Parathyroid adenoma (tissue), 2 donors: Measurements from ENCODE around the gene ASAP3.

Experiments used
- H2AFZ ChIP-seq: fragments of 300-600 bp; sonication (generic); one replicate; pipeline ENCODE4 v1.7.0; 2017; ENCODE audit warnings: antibody characterized with exemption, mild to moderate bottlenecking
- H3K27ac ChIP-seq: fragments of 300-600 bp; sonication (generic); one replicate; pipeline ENCODE4 v1.7.0; 2017
- H3K27me3 ChIP-seq: fragments of 300-600 bp; sonication (generic); one replicate; pipeline ENCODE4 v1.7.0; 2017; ENCODE audit warnings: low read length; ENCODE audit not compliant: control insufficient read depth, insufficient read depth
- H3K36me3 ChIP-seq: fragments of 300-600 bp; sonication (generic); one replicate; pipeline ENCODE4 v1.7.0; 2017; ENCODE audit warnings: low read length; ENCODE audit not compliant: control insufficient read depth, insufficient read depth
- H3K4me1 ChIP-seq: fragments of 300-600 bp; sonication (generic); one replicate; pipeline ENCODE4 v1.7.0; 2017; ENCODE audit warnings: control low read depth
- H3K4me2 ChIP-seq: fragments of 300-600 bp; sonication (generic); one replicate; pipeline ENCODE4 v1.7.0; 2017; ENCODE audit warnings: low read length
- H3K4me3 ChIP-seq: fragments of 300-600 bp; sonication (generic); one replicate; pipeline ENCODE4 v1.7.0; 2017; ENCODE audit warnings: low read depth, low read length
- H3K79me2 ChIP-seq: fragments of 300-600 bp; sonication (generic); one replicate; pipeline ENCODE4 v1.7.0; 2017; ENCODE audit warnings: control low read depth
- H3K9ac ChIP-seq: fragments of 300-600 bp; sonication (generic); one replicate; pipeline ENCODE4 v1.7.0; 2017; ENCODE audit warnings: mild to moderate bottlenecking
- H3K9me3 ChIP-seq: fragments of 300-600 bp; sonication (generic); one replicate; pipeline ENCODE4 v1.7.0; 2017; ENCODE audit warnings: low read length; ENCODE audit not compliant: control insufficient read depth
- CTCF ChIP-seq: fragments of 300-600 bp; sonication (generic); IDR thresholded peaks from one replicate; pipeline ENCODE4 v1.7.0; 2017; ENCODE audit warnings: antibody characterized with exemption, mild to moderate bottlenecking
- donor health status: primary hyperparathyroidism.

Gene ASAP3

DNA sequence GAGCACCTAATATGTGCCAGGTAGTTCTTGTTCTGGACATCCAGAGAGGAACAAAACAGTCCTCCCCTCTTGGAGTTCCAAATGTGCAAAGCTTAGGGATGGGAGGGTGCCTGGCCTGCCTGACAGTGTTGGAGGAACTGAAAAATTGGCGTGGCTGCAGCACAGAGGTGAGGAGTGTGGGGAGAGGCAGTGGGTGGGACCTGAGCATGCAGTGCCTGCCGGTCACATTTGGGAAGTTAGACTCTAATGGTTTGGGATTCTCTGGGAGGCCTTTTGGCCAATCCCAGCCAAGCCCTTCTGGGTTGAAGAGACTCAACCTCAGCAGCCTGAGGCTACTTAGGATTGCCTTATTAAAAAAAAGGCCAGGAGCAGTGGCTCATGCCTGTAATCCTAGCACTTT is 57.2 kb downstream of the ASAP3 start:
- no peak overlapping the region for H3K4me3 ChIP-seq
- no peaks in the 10 kb centered on the region for H3K9me3 ChIP-seq
- TF ChIP-seq CTCF, result no peak
- H3K36me3 ChIP-seq, result no peaks in the 10 kb centered on the region
- H2AFZ ChIP-seq, result no peak overlapping the region
- no peak overlapping the region for H3K4me2 ChIP-seq
- no peak overlapping the region for H3K9ac ChIP-seq
- H3K79me2 ChIP-seq, result no peaks in the 10 kb centered on the region
- H3K27ac ChIP-seq, result no peak overlapping the region
- H3K27me3 ChIP-seq, result no peaks in the 10 kb centered on the region
- no peaks in the 10 kb centered on the region for H3K4me1 ChIP-seq

- Histone ChIP-seq H3K27me3 (no peaks in the 10 kb centered on the region), H2AFZ (peak overlapping the region; percentile 83), H3K27ac (no peak overlapping the region)
Measured at GRCh38 chr1:23425193-23425494, 58.8 kb downstream of the ASAP3 start.

DNA sequence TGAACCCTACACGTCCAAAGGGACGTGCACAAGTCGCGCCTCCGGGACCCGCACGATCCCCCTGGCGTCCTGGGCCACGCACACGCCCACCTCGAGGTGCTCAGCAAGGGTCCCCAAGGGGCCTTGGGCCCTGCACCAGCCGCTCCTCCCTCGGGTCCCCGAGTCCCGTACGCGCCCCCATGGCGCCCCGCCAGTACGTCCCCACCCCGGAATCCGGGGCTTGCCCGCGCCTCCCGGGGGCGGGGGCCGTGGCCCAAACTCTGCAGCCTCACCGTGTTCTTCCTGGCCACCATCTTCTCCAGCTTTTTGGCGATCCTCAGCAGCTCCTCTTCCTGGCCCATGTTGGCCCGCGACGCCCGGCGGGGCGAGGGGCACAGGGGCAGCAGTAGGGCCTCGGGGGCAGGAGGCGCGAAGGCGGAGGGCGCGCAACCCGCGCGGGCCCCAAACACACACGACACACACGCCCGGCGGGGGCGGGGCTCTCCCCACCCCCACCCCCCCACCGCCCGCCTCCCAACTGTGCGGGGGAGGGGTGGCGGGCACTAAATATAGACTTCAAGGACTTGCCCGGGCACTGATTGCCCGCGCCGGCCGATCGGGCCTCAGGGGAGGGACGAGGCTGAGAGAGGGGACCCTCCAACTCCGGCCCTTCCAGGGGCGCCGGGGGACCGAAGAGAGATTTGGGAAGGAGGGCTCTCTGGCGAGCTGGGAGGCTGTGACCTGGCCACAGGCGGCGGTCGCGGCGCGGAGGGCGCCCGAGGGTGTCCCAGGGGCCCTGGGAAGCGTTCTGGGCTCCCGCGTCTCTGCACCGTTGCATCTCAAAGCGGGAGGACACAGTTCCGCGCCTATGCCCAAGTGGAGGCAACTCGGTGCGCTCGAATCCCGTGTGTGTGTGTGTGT is 59.4 kb downstream of the ASAP3 start, which contains the start of gene TCEA3:
TSS of gene TCEA3 (minus strand) at position 456 of the 900 bp plus-strand sequence. CDS start at position 341, 115 bp downstream.
- Histone ChIP-seq H3K4me3 (peak within 1 kb of the TSS; percentile 72), H3K4me2 (peak within 1 kb of the TSS; percentile 73), H3K9ac (no peak within 1 kb of the TSS), H2AFZ (peak within 1 kb of the TSS; percentile 83), H3K27me3 (no peaks in the 10 kb centered on the region), H3K9me3 (no peaks in the 10 kb centered on the region), H3K36me3 (no peaks in the 10 kb centered on the region), H3K4me1 (no peaks in the 10 kb centered on the region), H3K27ac (no peak within 1 kb of the TSS), H3K79me2 (no peaks in the 10 kb centered on the region)
- no peak for TF ChIP-seq CTCF

More at GRCh38 chr1:23425193-23425494, 58.8 kb downstream of the ASAP3 start:
- Histone ChIP-seq H3K4me3 (peak overlapping the region; percentile 72), H3K9me3 (no peaks in the 10 kb centered on the region), H3K79me2 (no peaks in the 10 kb centered on the region), H3K36me3 (no peaks in the 10 kb centered on the region), H3K4me1 (no peaks in the 10 kb centered on the region), H3K4me2 (peak overlapping the region; percentile 73), H3K9ac (no peak overlapping the region)
- no peak for TF ChIP-seq CTCF

DNA sequence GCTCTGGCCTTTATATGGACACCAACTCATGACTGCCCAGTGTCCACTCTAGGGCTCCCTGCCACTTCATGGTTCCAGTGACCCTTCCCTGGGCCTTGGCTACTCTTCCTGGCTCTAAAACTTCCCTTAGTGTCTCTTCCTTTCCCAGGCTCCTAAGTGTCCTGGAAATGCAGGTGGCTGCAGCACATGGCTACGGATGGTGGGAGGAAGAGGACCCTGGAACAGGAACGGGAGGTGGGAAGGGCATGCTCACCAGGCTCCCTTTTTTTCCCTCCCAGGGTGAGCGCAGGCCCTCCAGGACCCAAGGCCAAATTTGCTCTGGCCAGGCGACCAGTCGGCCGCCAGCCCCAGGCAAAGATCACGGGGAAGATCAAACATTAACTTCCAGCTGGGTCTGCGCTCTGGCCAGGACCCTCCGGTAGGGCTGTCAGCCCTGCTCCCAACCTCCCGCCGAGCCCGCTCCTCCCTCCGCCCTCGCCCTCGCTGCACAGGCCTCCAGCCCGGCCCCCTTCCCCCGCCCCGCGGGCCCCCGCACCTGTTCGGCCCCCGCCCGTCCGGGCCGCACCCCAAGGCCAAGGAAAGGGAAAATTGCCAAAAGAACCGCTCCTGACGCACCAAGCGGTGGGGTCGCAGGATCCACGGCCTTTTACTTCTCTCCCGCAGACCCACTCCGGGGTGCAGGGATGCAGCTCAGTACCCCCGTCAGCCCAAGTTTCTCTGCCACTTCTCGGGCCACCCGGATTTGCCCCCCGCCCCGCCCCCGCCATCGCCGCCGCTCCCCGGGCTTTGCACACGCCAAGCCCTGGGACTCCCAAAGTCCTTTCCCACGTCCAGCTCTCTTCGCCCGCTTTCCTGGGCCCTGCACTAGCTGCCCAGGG is 60.3 kb downstream of the ASAP3 start:
- H3K9ac ChIP-seq, result no peak overlapping the region

More for the DNA sequence above, 60.3 kb downstream of the ASAP3 start:
- Histone ChIP-seq H3K79me2 (no peaks in the 10 kb centered on the region), H3K9me3 (no peaks in the 10 kb centered on the region), H3K27me3 (no peaks in the 10 kb centered on the region), H3K36me3 (no peaks in the 10 kb centered on the region), H3K4me1 (no peaks in the 10 kb centered on the region), H2AFZ (peak overlapping the region; percentile 83), H3K4me2 (peak overlapping the region; percentile 73), H3K4me3 (peak overlapping the region; percentile 72), H3K27ac (no peak overlapping the region)
- no peak for TF ChIP-seq CTCF
